GM19468 (cell line): Measurements from ENCODE around the gene PLEKHA1.

ENCODE experiments used
- ATAC-seq: cut with Tn5 transposase; IDR thresholded peaks from one replicate; pipeline ENCODE4 v1.9.1; 2021; ENCODE audit warnings: mild to moderate bottlenecking, moderate library complexity, moderate number of reproducible peaks; ENCODE audit not compliant: unreplicated experiment; ENCODE audit errors: extremely low read depth

Gene PLEKHA1

DNA sequence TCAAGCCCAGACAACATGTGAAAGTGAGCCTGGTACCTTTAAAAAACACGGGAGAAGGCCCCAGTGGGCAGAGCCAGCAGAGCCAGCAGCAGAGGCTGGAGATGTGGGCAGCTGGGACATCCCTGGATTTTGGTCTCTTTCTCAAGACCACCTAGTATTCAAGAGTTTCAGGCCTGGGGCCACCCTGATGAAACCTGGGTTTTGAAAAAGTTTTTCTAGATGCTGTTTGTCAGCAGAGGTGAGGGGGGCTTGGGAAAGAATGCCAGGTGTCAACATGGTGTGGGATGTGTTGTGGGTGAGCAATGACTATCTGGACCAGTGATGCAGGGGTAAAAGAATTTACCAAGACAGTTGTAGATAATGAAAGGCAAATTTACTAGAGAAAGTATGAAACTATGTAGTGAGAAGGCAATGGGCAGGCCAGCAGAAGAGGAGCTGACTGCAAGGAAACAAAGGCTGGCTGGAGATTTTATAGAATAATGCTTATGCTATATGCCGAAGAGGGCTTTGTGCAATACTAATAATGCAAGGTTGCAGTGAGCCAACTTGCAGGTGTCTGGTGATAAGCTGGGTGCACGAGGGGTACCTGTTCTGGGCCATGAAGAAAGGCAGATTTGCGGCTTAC lies 28.1 kb upstream of the PLEKHA1 start:
- no peak for ATAC-seq

DNA sequence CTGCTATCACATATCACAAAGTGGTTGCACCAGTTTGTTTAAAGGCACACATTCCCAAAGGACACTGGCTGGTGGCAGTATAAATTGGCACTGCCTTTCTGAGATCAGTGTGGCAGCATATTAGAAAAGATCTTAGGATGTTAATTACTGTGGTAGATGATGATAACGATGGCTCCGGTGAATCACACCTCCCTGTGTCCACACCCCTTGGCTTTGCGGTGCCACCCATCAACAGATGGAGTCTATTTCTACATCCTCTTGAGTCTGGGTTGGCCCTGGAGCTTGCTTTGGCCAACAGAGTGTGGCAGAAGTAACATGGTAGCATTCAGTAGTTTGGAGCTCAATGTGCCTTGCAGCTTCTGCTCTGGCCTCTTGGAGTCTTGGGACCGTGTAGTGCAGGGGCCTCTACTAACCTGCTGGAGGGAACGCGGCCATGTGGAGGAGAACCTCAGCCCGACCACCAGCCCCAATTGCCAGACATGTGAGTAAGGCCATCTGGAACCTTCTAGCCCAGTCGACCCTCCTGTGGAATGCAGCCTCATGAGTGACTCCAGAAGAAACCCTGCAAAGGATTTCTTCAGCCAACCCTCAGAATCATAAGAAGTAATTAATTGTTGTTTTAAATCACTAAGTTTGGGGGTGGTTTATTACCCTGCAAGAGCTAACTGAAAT lies 27.2 kb upstream of the PLEKHA1 start:
- no peak for ATAC-seq

DNA sequence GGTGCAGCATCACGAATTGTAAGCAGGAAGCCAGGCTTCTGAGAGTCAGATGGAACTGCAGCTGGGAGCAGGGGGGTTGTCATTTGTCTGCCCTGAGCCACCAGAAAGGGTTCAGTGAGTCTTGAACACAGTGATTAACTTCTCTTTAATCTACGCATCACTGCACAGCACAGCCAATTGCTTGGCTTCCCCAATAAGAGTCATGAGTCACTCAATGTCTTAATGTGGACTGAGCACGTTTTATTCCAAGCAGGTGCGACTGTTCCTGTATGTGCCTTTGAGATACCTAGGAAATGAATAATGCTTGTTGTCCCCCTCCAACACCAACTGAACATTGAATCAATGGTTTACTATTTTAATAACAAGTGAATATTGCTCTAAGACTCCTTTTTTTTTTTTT lies 26.0 kb upstream of the PLEKHA1 start:
- ATAC-seq: no peak

DNA sequence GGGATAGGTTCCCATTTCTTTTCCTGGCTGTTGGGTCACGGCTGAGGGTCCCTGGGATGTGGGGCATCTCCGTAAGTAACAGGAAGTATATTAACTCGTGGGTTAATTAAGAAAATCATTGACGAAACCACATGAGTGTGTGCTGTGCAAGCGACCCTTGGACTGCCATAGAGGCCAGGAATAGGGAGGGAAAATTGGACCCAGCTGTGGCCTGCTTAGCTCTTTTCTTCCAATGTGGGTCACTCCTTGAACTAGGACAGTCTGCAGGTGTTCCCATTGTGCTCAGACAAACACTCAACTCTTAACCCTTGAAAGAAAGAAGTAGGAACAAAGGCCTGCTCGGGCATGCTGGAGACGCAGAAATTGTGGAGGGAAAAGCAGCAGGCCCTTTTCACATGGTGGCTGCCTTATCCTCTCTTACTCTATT lies 25.6 kb upstream of the PLEKHA1 start:
- no peak for ATAC-seq

DNA sequence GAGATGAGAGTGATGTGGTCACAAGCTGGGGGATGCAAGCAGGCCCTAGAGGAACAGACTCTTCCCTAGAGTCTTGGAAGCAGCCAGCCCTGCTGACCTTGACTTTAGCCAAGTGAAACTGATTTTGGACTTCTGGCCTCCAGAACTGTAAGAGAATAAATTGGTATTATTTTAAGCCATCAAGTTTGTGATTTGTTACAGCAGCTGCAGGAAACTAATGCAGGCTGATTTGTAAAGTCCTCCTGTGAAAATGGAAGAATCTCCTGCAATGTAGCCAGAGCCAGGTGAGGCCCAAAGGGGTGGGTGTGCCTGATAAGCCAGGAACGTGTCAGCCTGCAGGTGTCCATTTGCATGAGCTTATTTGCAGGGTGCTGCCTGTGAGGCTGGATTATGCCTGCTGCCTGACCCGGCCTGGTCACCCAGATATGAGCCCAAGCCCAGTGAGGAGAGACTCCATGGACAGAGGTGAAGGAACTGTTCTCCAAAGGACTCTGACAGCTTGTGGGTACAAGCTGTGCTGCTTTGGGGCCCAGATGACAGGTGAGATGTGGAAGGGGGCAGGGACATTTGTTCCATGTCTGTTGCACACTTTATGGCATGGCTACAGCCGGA lies 24.6 kb upstream of the PLEKHA1 start:
- no peak for ATAC-seq

DNA sequence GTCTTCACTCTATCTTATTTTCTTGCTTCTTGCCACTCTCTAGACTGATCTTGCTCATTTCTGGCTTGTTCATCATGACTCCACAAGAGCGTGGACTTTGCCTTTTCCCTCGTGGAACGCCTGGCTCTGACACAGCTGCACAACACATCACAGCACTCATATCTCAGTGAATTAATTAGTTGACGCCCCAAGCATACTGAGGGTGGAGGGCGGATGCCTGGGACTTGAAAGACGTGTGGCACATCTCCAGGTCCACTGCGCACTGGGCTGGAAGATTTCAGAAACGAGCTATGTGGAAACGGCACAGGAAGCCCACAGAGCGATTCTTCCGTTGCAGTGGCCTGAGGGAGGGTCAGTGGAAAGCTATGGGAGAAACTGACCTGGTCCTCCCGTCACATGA lies 23.6 kb upstream of the PLEKHA1 start:
- ATAC-seq: no peak

DNA sequence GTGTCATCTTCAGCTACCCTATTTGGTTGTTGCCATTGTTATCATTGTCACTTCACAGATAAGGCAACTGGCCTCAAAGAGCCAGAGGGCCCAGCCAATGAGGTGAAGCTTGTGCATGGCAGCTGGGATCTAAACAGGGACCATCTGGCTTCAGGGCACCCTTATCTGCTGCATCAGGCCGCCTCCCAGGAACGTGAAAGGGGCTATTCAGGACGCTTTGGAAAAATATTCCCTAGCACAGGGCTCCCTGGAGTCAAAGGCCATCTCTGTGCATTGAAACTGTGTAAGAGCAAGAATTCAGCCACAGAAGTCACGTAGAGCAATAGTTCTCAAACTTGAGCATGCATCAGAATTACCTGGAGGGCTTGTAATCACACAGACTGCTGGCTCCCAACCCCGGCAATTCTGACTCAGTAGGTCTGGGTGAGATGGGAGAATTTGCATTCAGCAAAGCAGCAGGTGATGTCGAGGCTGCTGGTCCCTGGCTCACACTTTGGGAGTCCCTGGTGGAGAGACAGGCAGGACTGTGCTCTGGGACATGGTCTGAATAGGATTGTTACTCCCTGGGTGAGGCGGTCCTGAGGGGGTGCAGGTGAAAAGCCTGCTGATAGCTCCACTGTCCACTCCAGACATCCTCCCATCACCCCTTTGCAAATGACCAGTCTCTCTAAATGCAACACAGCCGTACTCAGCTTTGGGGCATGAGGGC lies 21.5 kb upstream of the PLEKHA1 start:
- ATAC-seq: no peak

DNA sequence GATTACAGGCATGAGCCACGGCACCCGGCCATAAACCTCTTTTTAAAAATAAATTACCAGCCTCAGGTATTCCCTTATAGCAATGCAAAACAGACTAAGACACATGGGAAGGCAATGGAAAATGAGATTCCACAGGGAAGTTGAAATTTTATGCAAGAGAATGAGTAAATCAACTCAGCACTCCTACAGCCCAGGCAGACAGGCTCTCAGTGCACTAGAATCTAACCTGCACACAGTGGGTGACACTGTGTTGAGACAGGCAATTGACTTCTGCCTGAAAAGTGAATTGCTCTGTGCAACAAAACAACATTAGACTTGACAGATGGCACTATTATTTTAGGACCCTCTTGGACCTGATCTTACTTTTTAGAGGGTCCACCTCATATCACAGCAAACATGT lies 20.1 kb upstream of the PLEKHA1 start:
- ATAC-seq: no peak

DNA sequence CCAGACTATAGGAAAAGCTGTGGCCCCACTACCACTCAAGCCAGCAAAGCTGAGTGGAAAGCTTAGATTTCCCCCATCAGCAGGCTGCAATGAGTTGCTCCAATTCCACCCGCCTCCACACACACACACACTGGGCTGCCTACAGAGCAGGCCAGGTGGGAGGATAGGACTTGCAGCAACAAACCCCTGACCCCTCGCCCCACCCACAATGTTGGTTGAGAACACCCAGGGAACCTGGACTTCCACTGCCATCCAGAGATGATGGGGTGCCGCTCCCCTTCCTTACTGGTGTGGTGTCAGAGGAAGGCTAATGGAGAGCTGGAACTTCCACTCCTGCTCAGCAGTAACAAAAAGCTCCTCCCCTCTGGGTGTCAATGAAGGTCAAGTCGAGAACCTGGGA lies 16.8 kb upstream of the PLEKHA1 start:
- ATAC-seq: no peak

DNA sequence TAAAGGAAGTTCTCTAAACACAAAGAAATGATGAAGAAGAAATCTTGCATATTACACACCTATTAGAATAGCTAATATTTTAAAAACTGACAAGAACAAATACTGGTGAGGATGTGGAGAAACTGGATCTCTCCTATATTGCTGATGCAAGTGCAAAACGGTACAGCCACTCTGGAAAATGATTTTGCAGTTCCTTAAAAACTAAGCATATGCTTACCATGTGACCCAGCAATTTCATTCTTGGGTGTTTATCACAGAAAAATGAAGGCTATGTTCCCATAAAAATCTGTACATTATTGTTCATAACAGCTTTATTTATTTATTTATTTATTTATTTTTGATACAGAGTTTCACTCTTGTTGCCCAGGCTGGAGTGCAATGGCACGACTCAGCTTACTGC lies 14.9 kb upstream of the PLEKHA1 start:
- no peak for ATAC-seq

DNA sequence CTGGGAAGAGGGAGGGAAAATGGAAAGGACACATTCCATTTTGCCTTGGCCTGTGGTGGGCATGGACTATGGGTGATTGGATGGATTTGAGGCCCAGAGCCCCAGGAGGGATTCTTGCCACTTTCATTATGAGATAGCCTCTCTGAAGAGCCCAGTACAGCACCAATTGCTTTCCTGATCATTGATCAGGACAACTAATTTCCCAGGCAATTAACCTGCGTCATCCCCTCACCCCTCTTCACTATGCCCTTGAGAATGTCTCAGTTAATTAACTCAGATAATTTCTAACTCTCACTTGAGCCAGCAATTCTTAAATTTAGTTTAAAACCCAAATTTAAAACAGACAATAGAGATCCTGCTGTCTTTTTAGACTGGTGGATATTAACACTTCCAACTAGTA lies 13.5 kb upstream of the PLEKHA1 start:
- no peak for ATAC-seq

DNA sequence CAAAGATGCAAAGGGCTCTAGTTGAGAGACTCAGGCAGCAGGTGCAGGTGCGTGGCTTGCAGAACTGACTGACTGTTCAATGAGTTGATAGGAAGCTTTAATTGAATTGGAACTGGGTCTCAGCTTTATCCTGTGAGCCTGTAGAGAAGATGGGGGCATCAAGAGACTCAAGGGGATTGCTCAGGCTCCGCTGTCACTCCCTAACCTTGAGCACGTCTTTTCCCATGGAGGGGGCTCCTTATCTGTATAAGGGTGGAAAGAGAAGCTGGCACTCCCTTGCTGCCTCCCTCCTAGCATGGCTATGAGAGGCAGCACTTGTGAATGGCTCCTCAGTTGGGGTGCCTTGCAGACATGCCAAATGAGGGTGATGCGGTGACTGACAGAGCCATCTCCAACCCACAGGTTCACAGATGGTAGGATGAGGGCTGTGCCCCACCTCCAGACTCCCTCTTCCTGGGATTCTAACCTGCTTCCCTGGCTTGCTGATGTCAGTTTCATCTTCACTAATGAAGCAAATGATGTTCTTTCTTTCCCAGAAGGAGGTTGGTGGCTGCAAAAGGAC lies 12.4 kb upstream of the PLEKHA1 start:
- ATAC-seq: no peak

DNA sequence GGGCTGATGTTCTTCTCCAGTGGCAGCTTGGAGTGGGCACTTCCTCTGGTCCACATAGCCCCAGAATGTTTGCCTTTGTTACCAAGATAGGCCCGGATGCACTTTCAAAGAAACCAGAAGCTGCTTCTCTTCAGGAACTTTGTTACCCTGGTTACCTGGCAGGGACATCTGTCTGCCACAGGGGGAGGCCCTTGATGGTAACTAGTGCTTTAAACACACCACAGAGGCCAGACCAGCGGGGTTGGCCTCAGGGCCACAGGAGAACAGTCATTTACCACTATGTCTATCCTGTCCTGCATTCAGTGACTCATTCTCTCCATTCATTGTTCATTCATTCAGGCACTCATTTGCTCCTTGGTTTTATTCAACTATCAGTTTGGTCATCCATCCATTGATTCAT lies 11.9 kb upstream of the PLEKHA1 start:
- no peak for ATAC-seq

DNA sequence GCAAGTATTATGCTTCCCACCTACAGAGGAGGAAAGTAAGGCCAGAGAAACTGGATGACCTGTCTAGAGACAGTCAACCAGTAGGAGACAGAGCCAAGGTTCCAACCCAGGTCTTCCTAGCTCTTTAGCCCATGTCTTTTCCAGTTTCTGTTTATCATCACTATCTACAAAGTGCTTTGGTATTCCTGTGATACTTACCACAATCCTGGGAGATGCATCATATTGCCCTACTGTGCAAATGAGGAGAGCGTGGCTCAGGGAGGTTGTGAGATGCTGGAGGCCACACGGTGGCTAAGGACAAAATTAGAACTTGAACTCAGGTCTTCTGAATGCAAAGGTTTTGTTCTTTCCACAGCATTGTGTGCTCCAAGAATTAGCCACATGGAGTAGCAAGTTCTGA lies 11.2 kb upstream of the PLEKHA1 start:
- no peak for ATAC-seq

DNA sequence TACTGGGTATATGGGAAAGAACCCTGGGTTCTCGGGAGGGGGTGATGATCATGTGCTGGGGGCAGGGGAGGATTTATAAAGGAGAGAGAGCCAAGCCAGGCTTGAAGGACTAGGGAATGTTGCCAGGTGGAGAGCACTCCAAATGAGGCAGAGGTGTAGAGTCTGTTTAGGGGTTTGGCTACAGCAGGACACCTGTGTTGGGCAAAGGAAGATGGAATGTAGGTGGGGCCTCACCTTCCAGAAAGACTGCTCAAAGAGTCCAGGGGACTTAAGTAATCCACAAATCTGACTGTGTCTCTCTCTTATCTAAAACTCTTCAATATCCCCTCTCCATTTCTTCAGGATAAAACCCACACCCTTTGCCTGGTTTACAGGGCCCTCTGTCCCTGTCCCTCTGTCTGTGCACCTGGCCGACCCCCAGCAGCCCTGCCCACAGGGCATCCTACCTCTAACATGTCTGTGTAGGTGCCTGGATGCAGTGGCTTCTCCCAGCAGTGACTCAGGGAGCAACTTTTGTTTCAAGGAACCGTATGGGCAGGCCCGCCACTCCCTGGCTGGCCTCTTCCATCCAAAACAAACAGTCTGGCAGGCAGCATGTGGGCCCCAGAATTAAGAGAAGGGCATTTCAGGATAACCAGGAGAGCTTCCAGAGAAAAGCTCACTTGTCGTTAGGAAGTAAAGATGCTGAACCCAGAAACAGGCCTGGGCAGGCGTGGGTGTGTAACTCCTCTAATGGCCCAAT lies 10.6 kb upstream of the PLEKHA1 start:
- ATAC-seq: no peak

DNA sequence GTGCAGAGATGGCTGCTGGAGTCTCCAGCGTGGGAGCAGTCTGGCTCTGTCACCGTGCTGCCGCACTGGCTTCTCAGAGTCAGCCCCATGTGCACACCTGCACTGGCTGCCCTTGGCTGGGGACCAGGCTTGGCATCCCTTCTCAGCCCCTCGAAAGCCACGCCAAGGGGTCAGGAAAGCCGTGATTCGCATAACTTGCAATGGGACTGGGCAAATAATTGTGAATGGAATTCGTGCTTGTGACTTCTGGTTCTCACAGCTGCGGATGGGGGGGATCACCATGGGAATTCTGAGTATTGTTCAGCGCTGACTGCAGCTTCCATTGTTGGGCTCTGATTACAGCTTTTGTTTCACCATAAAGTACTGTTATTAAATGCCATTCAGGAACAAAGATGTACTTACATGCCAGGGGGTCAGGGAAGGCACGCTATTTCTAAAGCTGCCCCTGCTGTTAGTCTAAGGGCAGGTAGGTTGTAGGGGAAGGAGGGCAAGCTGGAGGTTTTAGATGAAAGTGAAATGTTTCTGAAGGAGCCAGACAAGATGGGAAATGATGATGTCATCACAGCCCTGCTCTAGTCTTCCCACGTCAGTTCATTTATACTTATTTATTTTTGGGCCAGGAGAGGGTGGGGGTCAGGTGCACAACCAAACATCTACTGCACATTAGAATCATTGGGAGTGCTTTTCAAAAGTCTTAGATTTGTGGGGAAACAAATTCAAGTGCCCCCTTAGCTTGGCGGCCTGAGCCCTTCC lies 5.8 kb upstream of the PLEKHA1 start:
- no peak for ATAC-seq

DNA sequence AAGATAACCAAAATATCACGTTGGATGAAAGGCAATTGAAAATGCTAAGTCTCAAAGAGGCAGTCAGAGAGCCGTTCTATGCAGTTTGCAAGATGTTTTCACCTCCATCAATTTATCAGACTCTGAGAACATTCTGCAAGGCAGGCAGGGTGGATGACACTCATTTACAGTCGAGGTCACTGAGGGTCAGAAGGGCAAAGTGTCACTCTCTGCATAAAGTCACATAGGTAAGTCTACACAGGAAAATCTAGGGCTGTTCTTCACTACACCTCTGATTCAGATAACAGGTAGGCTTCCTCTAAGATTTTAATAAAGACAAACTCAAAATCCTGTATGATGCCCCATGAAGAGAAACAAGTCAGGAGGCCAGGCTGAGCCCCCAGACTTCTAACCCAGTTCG lies 1.4 kb upstream of the PLEKHA1 start:
- no peak for ATAC-seq

DNA sequence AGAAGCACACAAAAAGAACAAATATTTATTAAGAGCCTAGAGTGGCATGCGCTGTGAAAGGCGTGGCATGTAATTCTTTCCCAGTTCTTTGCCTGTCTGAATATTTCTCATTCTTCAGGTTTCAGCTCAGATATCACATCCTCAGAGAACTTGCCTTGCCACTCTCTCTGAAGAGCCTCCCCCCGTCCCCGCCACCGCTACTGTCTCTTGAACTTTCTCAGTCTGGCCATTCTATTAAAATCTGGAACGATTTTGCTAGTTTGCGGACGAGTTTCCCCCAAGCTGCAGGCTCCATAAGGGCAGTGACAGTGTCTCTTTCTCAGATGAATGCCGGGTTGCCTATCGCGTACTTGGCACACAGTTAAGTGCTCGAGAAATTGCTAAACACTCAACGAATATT lies 787 bp upstream of the PLEKHA1 start:
- ATAC-seq: no peak

DNA sequence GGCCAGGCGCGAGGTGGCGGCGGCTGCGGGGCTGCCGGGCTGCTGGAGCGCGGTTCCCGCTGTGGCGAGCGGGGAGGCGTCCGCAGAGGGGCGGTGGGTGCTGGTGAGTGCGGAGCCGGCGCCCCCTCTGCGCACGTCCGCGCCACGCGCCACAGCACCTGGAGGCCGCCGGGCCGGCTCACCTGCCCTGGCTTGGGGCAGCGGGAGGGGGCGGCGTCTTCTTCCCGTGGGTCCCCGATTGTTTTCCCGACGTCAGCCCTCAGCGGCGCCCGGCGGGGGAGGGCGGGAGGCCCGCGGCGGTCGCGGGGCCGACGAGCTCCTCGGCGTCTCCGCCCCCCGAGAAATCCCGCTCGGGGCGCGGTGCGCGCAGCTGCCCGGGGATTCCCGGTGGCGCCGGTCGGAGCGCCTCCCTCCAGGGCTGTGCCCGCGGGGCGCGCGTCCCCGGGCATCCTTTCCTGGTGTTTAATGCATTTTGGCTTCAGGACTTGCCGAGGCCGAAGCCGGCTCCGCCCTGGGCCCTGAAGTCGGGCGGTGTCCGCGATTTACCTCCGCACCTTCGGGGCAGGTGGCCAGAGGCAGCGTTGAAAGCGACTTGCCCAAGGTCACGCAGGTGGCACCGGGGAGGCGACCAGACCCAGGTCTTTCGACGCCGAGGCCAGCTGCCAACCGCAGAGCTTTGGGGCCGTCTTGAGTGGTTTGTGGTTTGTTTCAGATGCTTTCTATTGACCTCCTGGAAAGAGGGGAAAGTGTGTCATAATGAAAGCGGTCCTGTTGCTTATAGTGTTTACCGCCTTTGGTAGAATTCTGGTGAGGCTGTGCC lies 561 bp downstream of the PLEKHA1 start:
- peak; percentile 10 for ATAC-seq
